GM12891 (cell line): ENCODE measurements around the gene INPP5B.

ENCODE experiments used
- DNase-seq: peaks from one replicate; pipeline ENCODE4 v3.0.0; 2011; ENCODE audit warnings: low spot score; ENCODE audit not compliant: insufficient read length
- FAIRE-seq: peaks from 2 replicates; lab custom pipeline; 2011; peaks lifted over from hg19 to GRCh38; lab: Jason Lieb, UNC
- PAX5 ChIP-seq: IDR thresholded peaks from 2 replicates; pipeline ENCODE4 v1.6.1; 2011; ENCODE audit warnings: low read length, moderate library complexity, mild to moderate bottlenecking; ENCODE audit not compliant: insufficient read depth, severe bottlenecking
- POLR2A ChIP-seq: IDR thresholded peaks from 2 replicates; pipeline ENCODE4 v1.6.1; 2011; ENCODE audit warnings: low read depth, low read length, control low read depth
- POLR2AphosphoS5 ChIP-seq: IDR thresholded peaks from 2 replicates; pipeline ENCODE4 v1.6.1; 2011; ENCODE audit warnings: low read depth, low read length, control low read depth
- POU2F2 ChIP-seq: IDR thresholded peaks from 2 replicates; pipeline ENCODE4 v1.6.1; 2011; ENCODE audit warnings: low read depth, mild to moderate bottlenecking, control low read depth, low read length, moderate library complexity
- SPI1 ChIP-seq: IDR thresholded peaks from 2 replicates; pipeline ENCODE4 v1.6.1; 2011; ENCODE audit warnings: low read depth, low read length, control low read depth
- TAF1 ChIP-seq: IDR thresholded peaks from 2 replicates; pipeline ENCODE4 v1.6.1; 2011; ENCODE audit warnings: low read depth, low read length, control low read depth

INPP5B gene

GRCh38 chr1:37958690-37959089 lies 11.8 kb upstream of the INPP5B start:
- no peak for FAIRE-seq

GRCh38 chr1:37955685-37956084 lies 8.8 kb upstream of the INPP5B start:
- FAIRE-seq, result no peak
- no peak for TF ChIP-seq POU2F2
- no peak; the same call in 1 of the 2 replicates for TF ChIP-seq SPI1
- no peak for TF ChIP-seq POLR2A
- no peak for TF ChIP-seq TAF1
- TF ChIP-seq POLR2AphosphoS5, result no peak
- TF ChIP-seq PAX5, result no peak
- DNase-seq, result no peak

More at GRCh38 chr1:37958690-37959089, 11.8 kb upstream of the INPP5B start:
- no peak for TF ChIP-seq POU2F2
- no peak for TF ChIP-seq SPI1
- TF ChIP-seq POLR2AphosphoS5, result no peak
- TF ChIP-seq TAF1, result no peak
- TF ChIP-seq POLR2A, result no peak
- no peak for TF ChIP-seq PAX5
- no peak for DNase-seq

- no peak for TF ChIP-seq POLR2A
- no peak for TF ChIP-seq TAF1
- no peak for TF ChIP-seq POU2F2
- DNase-seq (no peak), FAIRE-seq (no peak)
These were observed 7.6 kb upstream of the INPP5B start for GRCh38 chr1:37954316-37954971.

GRCh38 chr1:37952738-37953137 lies 5.9 kb upstream of the INPP5B start:
- FAIRE-seq (peak; percentile 35), DNase-seq (no peak)
- no peak for TF ChIP-seq POU2F2
- no peak for TF ChIP-seq POLR2A
- TF ChIP-seq POLR2AphosphoS5, result no peak
- no peak for TF ChIP-seq PAX5
- TF ChIP-seq SPI1, result no peak
- TF ChIP-seq TAF1, result no peak

DNA sequence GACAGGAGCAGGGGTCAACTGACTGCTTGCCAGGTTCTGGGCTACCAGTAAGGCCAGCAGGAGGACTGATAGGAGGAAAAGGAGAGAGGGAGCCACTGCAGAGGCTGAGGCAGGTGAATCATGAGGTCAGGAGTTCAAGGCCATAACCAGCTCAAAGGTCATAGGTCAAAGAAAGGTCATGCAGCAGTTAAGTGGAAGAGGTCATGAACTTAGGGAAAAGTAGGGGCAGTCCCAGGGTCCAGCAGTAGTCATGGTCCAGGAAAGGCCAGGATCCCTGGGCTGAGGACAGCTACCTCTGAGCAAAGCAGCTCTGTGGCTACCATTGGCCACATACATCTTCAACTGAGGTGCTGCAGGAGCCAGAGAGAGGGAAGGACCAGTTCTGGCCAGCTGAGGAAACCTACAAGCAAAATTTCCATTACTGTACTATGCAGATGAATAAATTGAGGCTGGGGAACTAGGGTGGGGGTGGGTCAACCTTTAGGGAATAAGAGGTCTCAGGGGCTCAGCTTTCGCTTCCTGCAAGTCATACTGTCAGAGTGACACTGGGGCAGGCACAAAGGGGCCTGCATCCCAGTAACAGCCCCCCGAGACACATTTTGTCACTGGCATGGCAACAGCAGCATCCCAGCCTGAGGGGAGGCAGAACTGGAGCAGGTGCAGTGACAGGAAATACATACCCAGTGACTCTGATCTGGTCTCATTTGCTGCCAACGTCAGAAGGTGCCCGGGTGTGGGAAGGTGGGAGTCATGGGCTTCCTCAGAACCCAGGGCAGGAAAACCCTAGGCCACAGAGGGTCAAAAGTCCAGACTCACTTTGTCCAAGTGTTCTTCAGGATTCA lies 5.2 kb upstream of the INPP5B start:
- no peak for DNase-seq
- FAIRE-seq, result no peak
- TF ChIP-seq POU2F2 (no peak), POLR2A (no peak), PAX5 (no peak), TAF1 (no peak), SPI1 (no peak), POLR2AphosphoS5 (no peak)

GRCh38 chr1:37951041-37951782 lies 4.4 kb upstream of the INPP5B start:
- TF ChIP-seq POLR2AphosphoS5 (no peak), SPI1 (peak; percentile 73)
- DNase-seq, result no peak
- FAIRE-seq, result peak; percentile 50

DNA sequence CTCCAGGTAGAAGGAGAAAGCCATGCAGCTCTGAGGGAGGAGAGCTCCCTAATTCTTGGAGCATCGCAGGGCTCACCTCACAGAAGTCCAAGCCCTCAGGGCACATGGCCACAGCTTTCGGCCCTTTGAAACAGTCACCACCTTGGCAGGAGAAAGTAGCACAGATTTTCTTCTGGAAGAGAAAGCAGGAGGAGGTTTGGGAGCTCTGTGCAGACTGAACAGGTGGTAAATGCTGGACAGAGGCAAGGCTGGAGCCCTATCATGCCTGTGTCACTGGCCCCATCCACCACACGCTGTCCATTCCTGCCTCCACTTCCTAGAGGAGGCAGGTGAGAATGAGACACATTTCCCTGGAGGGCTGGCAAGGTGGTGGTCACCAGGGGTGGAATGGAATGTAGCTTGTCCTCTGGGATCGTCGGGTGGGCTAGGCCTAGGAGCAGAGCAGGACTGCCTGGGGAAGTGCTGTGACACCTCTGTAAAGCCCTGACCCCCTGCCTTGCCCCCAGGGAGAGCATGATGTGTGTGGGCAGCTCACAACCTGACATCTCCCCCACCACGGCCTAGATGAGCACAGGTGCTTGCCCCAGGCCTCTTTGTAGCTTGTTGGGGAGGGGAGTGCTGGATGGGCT lies 2.8 kb upstream of the INPP5B start:
- TF ChIP-seq POLR2AphosphoS5 (no peak), POU2F2 (no peak), POLR2A (no peak), SPI1 (no peak), TAF1 (no peak), PAX5 (no peak)
- FAIRE-seq, result peak; percentile 20

DNA sequence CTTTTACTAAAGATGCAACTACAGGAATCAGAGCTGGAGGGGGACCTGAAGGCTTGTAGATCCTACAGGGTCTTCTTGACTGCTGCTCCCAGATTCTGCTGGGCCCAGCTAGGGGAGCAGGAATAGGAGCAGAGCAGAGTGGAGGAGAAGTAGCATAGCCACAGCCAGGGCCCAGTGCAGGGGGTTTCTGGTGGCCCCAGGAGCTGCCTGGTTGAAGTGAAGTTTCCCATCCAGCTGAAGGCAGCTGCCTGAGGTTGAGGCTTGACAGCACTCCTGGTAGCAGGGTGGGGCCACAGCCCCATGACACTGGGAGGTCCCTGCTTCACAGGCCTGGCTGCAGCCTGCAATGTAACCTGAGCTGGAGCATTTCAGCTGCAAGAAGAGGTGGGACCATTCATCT lies 2.0 kb upstream of the INPP5B start:
- TF ChIP-seq PAX5 (no peak), POLR2A (no peak), SPI1 (no peak), POU2F2 (no peak), POLR2AphosphoS5 (no peak), TAF1 (no peak)
- FAIRE-seq, result no peak

More for the DNA sequence above, 2.8 kb upstream of the INPP5B start:
- no peak for DNase-seq

DNA sequence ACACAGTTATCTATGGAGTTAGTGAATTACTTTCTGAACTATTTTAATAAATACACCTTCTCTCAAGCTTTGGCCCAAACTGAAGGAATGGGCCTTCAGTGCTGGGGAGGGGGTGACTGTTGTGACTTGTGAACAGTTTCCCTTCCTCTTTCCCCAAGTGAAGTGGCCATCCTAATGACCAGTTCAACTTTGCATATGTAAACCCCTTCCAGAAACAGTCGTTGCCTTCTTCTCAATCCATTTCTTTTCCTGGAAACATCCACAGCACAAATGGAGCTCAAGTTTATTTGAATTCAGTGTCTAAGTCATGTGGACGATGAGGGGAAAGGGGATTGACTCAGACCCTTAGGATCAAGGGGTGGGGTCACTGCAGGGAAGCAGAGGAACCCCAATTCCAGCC lies 1.3 kb upstream of the INPP5B start:
- no peak for TF ChIP-seq PAX5
- peak; percentile 46; the same call in 1 of the 2 replicates for TF ChIP-seq POU2F2
- TF ChIP-seq SPI1, result peak; percentile 87
- TF ChIP-seq POLR2AphosphoS5, result no peak
- TF ChIP-seq POLR2A, result no peak
- no peak for TF ChIP-seq TAF1
- FAIRE-seq (no peak), DNase-seq (no peak)

More for the DNA sequence above, 2.0 kb upstream of the INPP5B start:
- DNase-seq, result no peak
